ENCODE data around the gene SLC25A15. TPM values are rescaled to one million over a fixed set of nuclear protein-coding genes. Genes with fewer than 3 reads are reported as not detected.

The SLC25A15 gene
- total and polyA plus RNA-seq, 4 donors = 1.2 to 8.6 (median 7.2) TPM

DNA sequence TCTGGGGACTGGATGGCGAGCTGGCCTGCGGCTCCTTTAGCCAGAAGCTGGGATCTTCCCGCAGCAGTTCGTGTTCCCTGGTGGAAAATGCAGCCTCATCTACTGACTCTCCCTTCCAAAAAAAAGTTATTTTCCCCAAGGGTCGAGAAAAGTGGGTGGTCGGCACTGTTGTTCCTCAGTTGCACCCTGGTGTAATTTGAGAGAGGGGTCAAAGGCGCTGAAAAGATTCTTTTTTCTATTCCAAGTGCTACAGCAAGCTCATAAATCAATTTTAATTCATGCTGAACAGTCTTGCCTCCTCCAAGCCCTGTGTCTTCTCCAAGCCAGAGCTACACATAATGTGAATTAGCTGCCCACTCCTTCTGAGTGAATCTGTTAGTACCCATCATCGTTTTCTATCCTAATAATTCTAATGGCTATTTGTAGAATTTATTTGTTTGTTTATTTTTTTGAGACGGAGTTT lies 774 bp downstream of the SLC25A15 start:
- Histone ChIP-seq H3K9me3 (ENCODE audit: control insufficient read depth in 4 of 4, insufficient read depth in 3 of 4, low read length in 3 of 4) (no peaks in the 10 kb centered on the region), H3K27ac (ENCODE audit: low read depth in 1 of 2, low read length in 1 of 2) (peak overlapping the region; percentile 78 to 95), H3K4me3 (peak overlapping the region; percentile 81), H3K36me3 (ENCODE audit: control insufficient read depth in 4 of 4, insufficient read depth in 4 of 4, low read length in 4 of 4) (peaks cover 0 to 7% (median 2%) of the 10 kb centered on the region in 4 donors), H3K4me1 (ENCODE audit: control insufficient read depth in 5 of 5, insufficient read depth in 5 of 5, low read length in 5 of 5) (peaks cover 0 to 7% (median 0%) of the 10 kb centered on the region in 5 donors), H3K27me3 (ENCODE audit: control insufficient read depth in 3 of 3, insufficient read depth in 3 of 3, low read length in 2 of 3) (no peaks in the 10 kb centered on the region), H3K9ac (ENCODE audit: insufficient read depth in 1 of 2, low read length in 2 of 2) (peak overlapping the region; percentile 39 to 61)
- no peak for DNase-seq
- 32 to 39% methylated on average over 9 of the region's 9 CpGs for WGBS, 2 donors
- TF ChIP-seq CTCF (IDR thresholded peaks at IDR 0.05; ENCODE audit: control extremely low read depth, extremely low read depth) = no peak
- ATAC-seq (ENCODE audit: insufficient read depth, low FRiP score) = no peak

- peaks cover 0 to 7% (median 0%) of the 10 kb centered on the region in 5 donors for H3K4me1 ChIP-seq (ENCODE audit: control insufficient read depth in 5 of 5, insufficient read depth in 5 of 5, low read length in 5 of 5)
- peaks cover 0 to 9% (median 4%) of the 10 kb centered on the region in 4 donors for H3K36me3 ChIP-seq (ENCODE audit: control insufficient read depth in 4 of 4, insufficient read depth in 4 of 4, low read length in 4 of 4)
- no peak for TF ChIP-seq CTCF (IDR thresholded peaks at IDR 0.05; ENCODE audit: control extremely low read depth, extremely low read depth)
- H3K27ac ChIP-seq (ENCODE audit: low read depth in 1 of 2, low read length in 1 of 2) = no peak overlapping the region
- no peaks in the 10 kb centered on the region for H3K27me3 ChIP-seq (ENCODE audit: control insufficient read depth in 3 of 3, insufficient read depth in 3 of 3, low read length in 2 of 3)
- H3K9ac ChIP-seq (ENCODE audit: insufficient read depth in 1 of 2, low read length in 2 of 2) = no peak overlapping the region
- DNase-seq (no peak), ATAC-seq (ENCODE audit: insufficient read depth, low FRiP score) (no peak)
- H3K4me3 ChIP-seq = no peak overlapping the region
- WGBS, 2 donors = 92 to 93% methylated on average over 10 of the region's 10 CpGs
- no peaks in the 10 kb centered on the region for H3K9me3 ChIP-seq (ENCODE audit: control insufficient read depth in 4 of 4, insufficient read depth in 3 of 4, low read length in 3 of 4)
These were observed 3.1 kb downstream of the SLC25A15 start for GRCh38 chr13:40792284-40793051.

- WGBS, 2 donors = 83 to 94% methylated on average over 3 of the region's 3 CpGs
- H3K9me3 ChIP-seq (ENCODE audit: control insufficient read depth in 4 of 4, insufficient read depth in 3 of 4, low read length in 3 of 4) = no peaks in the 10 kb centered on the region
- H3K36me3 ChIP-seq (ENCODE audit: control insufficient read depth in 4 of 4, insufficient read depth in 4 of 4, low read length in 4 of 4) = peaks cover 0 to 10% (median 4%) of the 10 kb centered on the region in 4 donors
- ATAC-seq (ENCODE audit: insufficient read depth, low FRiP score) (no peak), DNase-seq (no peak)
- peaks cover 0 to 7% (median 0%) of the 10 kb centered on the region in 5 donors for H3K4me1 ChIP-seq (ENCODE audit: control insufficient read depth in 5 of 5, insufficient read depth in 5 of 5, low read length in 5 of 5)
- no peak overlapping the region for H3K27ac ChIP-seq (ENCODE audit: low read depth in 1 of 2, low read length in 1 of 2)
- H3K27me3 ChIP-seq (ENCODE audit: control insufficient read depth in 3 of 3, insufficient read depth in 3 of 3, low read length in 2 of 3) = no peaks in the 10 kb centered on the region
- no peak overlapping the region for H3K9ac ChIP-seq (ENCODE audit: insufficient read depth in 1 of 2, low read length in 2 of 2)
- no peak for TF ChIP-seq CTCF (IDR thresholded peaks at IDR 0.05; ENCODE audit: control extremely low read depth, extremely low read depth)
- no peak overlapping the region for H3K4me3 ChIP-seq
These were observed 3.9 kb downstream of the SLC25A15 start for GRCh38 chr13:40793339-40793738.
